Activated CD4-positive, CD25-positive, alpha-beta regulatory T cell treated with anti-CD3 and anti-CD28 coated beads, Interleukin-2, amount 50 U/mL, for 72 hours (primary cell): ENCODE data around the gene SLC30A9.

Source experiments
- DNase-seq: peaks from one replicate; pipeline ENCODE4 v3.0.0; 2021

Gene SLC30A9

GRCh38 chr4:41990365-41991111 is at the start of gene SLC30A9:
Gene SLC30A9 (plus strand): TSS chr4:41990530. CDS start chr4:41990652, 122 bp downstream.
- DNase-seq: peak; percentile 89

- DNase-seq: no peak
These were observed 49.5 kb upstream of the SLC30A9 start for GRCh38 chr4:41940834-41941233.

- no peak for DNase-seq
These were observed 46.8 kb upstream of the SLC30A9 start for GRCh38 chr4:41943506-41943905.

GRCh38 chr4:41944089-41944488 is 46.2 kb upstream of the SLC30A9 start:
- no peak for DNase-seq

- no peak for DNase-seq
These were observed 40.8 kb upstream of the SLC30A9 start for GRCh38 chr4:41949531-41949930.

GRCh38 chr4:41957634-41958033 is 32.7 kb upstream of the SLC30A9 start:
- DNase-seq: no peak

- no peak for DNase-seq
These were observed 27.2 kb upstream of the SLC30A9 start for GRCh38 chr4:41963105-41963504.

GRCh38 chr4:41964401-41964800 is 25.9 kb upstream of the SLC30A9 start:
- DNase-seq: no peak

GRCh38 chr4:41967392-41967791 is 22.9 kb upstream of the SLC30A9 start:
- no peak for DNase-seq

- no peak for DNase-seq
These were observed 20.7 kb upstream of the SLC30A9 start for GRCh38 chr4:41969671-41970070.

GRCh38 chr4:41975341-41975740 is 15.0 kb upstream of the SLC30A9 start:
- no peak for DNase-seq

GRCh38 chr4:41976775-41977516 is 13.4 kb upstream of the SLC30A9 start:
- no peak for DNase-seq

- DNase-seq: no peak
These were observed 12.6 kb upstream of the SLC30A9 start for GRCh38 chr4:41977709-41978108.

- no peak for DNase-seq
These were observed 8.9 kb upstream of the SLC30A9 start, which contains the start of gene DCAF4L1 for GRCh38 chr4:41981456-41981855. Gene DCAF4L1 (plus strand): TSS chr4:41981756. CDS start chr4:41981793, 37 bp downstream.

- DNase-seq: no peak
These were observed 7.6 kb upstream of the SLC30A9 start for GRCh38 chr4:41982716-41983115.

- DNase-seq: no peak
These were observed 5.2 kb upstream of the SLC30A9 start for GRCh38 chr4:41985151-41985550.

- no peak for DNase-seq
These were observed 351 bp upstream of the SLC30A9 start for GRCh38 chr4:41989994-41990364.

GRCh38 chr4:41991916-41992767 is 1.8 kb downstream of the SLC30A9 start:
- no peak for DNase-seq

GRCh38 chr4:41992967-41993857 is 2.9 kb downstream of the SLC30A9 start:
- no peak for DNase-seq

GRCh38 chr4:41994461-41994985 is 4.2 kb downstream of the SLC30A9 start:
- no peak for DNase-seq

GRCh38 chr4:41998019-41998418 is 7.7 kb downstream of the SLC30A9 start:
- DNase-seq: no peak

GRCh38 chr4:41999321-41999720 is 9.0 kb downstream of the SLC30A9 start:
- no peak for DNase-seq
